ENCODE measurements around the gene RPS10.
"Not testable (repeated sequence)": the region's sequence is repeated elsewhere in the genome, so short reads cannot be mapped to it uniquely, and the experiment has no call there.

RPS10 gene

GRCh38 chr6:34447386-34447785 is 21.5 kb upstream of the RPS10 start:
- no peak for DNase-seq

GRCh38 chr6:34445313-34445860 is 19.5 kb upstream of the RPS10 start:
- no peak for DNase-seq

GRCh38 chr6:34441526-34441925 is 15.7 kb upstream of the RPS10 start:
- no peak for DNase-seq

DNA sequence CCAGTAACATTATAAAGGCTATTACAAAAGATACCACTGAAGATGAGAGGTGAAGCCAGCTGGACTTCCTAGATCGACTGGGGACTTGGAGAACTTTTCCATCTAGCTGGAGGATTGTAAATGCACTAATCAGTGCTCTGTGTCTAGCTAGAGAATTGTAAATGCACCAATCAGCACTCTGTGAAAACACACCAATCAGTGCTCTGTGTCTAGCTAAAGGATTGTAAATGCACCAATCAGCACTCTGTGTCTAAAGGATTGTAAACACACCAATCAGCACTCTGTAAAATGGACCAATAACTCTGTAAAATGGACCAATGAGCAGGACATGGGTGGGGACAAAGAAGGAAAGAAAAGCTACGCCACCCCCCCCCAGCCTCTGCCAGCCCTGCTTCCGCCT is 13.6 kb upstream of the RPS10 start:
- no peak for DNase-seq

GRCh38 chr6:34438705-34439104 is 12.8 kb upstream of the RPS10 start:
- DNase-seq = no peak

DNA sequence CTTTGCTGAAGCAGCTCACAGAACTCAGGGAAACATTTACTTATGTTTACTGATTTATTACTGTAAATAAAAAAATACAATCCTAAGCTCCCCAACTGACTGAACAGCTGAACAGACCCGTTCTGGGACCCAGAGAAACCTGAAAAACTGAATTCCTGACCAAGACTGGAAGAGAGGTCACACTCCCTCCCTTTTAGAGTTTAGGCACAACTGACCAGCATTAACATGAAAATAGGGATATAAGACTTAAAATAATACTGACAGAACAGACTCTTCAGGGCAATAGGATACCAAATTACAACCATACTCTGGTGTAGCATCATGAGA is 11.7 kb upstream of the RPS10 start:
- no peak for DNase-seq

- DNase-seq = no peak
These were observed 11.2 kb upstream of the RPS10 start for GRCh38 chr6:34436803-34437643.

GRCh38 chr6:34435916-34436315 is 10.0 kb upstream of the RPS10 start:
- no peak for DNase-seq

GRCh38 chr6:34425132-34425497 is 754 bp downstream of the RPS10 start:
- no peak for DNase-seq

DNA sequence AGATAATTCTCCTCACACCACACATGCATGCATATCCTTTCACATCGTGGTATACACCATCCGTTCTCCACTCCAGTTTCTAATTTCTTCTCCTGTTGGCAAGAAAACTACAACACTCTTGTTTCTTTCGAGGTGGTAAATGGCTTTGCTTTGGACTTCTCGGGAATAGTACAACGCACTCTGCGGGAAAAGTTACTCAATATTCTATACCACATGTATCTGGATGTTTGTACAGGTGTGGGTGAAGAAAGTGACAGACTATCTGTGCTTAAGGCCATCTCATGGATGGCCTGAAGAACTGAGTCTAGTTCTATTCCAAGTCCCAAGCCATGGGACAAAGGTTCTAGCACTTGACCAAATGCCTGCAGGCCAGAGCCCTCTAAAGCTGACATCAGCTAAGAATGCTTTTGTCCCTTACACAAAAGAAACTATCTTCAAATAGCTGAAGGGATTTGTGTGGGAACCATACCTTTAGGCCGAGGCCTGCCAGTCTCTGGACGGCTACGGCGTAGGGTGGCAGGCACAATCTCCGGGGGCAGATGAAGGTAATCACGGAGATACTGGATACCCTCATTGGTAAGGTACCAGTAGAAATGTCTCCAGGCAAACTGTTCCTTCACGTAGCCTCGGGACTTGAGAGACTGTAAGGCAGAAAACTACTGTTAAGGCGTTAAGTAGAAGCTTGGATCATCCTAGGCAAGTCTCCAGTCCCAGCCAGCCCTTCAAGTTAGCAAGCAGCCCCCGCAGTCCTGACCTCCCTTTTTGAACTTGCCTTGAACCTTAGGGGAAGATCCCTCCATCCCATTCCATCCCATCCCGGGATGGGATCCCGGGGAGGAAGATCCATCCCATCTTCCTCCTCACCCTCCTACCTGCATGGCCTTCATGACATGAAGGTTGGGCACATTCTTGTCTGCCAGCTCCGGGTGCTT is 1.4 kb downstream of the RPS10 start:
- no peak for DNase-seq

- DNase-seq = no peak
These were observed 2.6 kb downstream of the RPS10 start for GRCh38 chr6:34423254-34423653.

DNA sequence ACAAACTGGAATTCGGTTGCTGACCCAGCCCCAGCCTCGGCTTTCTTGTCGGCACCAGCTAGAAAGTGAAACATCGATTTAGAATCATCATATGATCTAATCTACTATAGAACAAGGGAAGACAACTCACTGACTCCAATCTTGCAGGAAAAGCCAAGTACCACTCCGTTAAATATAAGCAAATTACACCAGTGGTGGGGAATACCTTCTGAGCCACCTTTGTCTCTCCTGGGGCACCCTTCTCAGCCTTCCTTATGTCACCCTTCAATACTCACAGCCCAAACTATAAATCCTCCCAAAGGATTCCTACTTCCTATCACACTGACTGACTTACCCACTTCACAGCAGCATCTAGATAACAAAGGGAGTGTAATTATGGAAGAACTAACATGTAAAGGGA is 7.5 kb downstream of the RPS10 start:
- DNase-seq = no peak

GRCh38 chr6:34416877-34417371 is 8.9 kb downstream of the RPS10 start:
- DNase-seq = no peak

- DNase-seq = peak; percentile 81
These were observed 10.6 kb downstream of the RPS10 start for GRCh38 chr6:34414999-34415858.

GRCh38 chr6:34412643-34413214 is 13.1 kb downstream of the RPS10 start:
- no peak for DNase-seq

DNA sequence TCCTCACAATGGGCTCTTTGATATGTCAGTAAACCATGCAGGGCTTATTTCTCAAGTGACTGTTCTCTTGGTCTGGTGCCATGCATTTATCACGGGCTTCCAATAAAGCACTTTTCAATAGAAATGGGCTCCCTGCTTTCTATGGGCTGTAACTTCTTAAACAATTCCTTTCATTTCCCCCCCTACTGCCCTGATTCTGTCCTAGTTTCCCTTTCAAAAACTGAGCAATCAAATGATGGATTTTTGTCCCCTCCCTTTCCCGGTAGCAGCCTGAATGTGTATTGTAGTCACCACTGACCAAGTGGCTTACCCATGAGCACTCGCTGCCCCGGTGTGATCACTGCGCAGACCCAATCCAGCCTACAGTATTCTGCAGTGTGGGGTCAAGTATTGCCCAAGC is 13.9 kb downstream of the RPS10 start:
- no peak for DNase-seq

- not testable (repeated sequence) for DNase-seq
These were observed 18.0 kb downstream of the RPS10 start for GRCh38 chr6:34407915-34408314.

GRCh38 chr6:34396518-34396917 is 29.4 kb downstream of the RPS10 start:
- no peak for DNase-seq

DNA sequence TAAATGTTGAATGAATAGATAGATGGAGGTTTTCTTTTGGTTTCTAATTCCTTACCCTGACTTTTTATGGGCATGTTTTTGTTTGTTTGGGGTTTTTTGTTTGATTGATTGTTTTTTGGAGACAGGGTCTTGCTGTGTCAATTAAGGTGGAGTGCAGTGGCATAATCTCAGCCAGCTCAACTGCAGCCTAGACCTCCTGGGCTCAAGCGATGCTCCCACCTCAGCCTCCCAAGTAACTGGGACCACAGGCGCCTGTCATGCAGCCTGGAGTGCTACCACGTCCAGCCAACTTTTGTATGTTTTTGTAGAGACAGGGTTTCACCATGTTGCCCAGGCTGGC is 31.9 kb downstream of the RPS10 start:
- no peak for DNase-seq

- peak; percentile 67 for DNase-seq
These were observed 32.5 kb downstream of the RPS10 start for GRCh38 chr6:34393191-34393965.

DNA sequence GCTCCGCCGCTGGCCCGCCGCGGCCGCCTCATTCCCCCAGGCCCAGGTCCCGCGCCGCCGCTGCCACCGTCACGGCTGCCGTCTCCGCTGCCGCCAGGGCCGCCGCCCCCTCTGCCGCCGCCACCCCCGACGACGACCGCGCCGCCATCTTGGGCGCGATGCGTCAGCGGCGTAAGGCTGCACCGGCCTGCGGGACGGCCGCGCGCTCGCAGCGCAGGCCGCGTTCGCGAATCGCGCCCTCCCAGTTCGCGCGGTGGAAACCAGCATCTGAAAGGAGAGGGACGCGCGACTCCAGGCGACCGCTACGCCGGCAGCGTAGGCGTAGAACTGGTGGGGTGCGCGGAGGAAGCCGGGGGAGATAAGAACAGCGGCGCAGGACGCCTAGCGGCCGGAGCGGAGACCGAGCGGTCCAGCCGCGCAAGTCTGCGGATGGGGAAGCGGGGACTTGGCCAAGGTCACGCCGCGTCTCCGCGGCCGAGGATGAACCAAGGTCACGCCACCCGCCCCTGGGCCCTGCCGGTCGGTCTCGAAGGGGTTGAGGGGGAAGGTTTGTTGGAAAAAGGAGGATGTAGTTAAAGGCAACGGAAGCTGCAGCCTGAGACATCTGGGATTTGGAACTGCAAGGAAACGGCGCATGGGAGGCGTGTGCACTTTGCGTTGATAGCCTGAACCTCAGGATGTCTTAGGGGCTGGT is 33.2 kb downstream of the RPS10 start, which contains the start of gene NUDT3:
TSS of gene NUDT3 (minus strand) at position 173 of the 694 bp plus-strand sequence. CDS start 307 bp downstream, outside the sequence.
- peak; percentile 91 for DNase-seq
